ENCODE results near the gene AURKAIP1.
"Not testable (repeated sequence)": the region's sequence is repeated elsewhere in the genome, so short reads cannot be mapped to it uniquely, and the experiment has no call there.

- TF ChIP-seq CTCF (IDR thresholded peaks at IDR 0.05; ENCODE audit: poor library complexity, severe bottlenecking); MXI1 (conservative IDR thresholded peaks at IDR 0.05; ENCODE audit: poor library complexity, severe bottlenecking); REST (IDR thresholded peaks at IDR 0.05; ENCODE audit: borderline replicate concordance): not testable (repeated sequence)
These were observed 42.9 kb upstream of the AURKAIP1 start for GRCh38 chr1:1417825-1418463.

All from neural cell (in vitro differentiated cells).